HepG2 (cell line): ENCODE data around the gene UNKL. TPM values are rescaled to one million over a fixed set of nuclear protein-coding genes. Genes with fewer than 3 reads are reported as not detected.

Experiments
- CREB3 ChIP-seq: sonication (generic); formaldehyde crosslinking; IDR thresholded peaks from 2 replicates; pipeline ENCODE4 v1.5.0; 2020; ENCODE audit warnings: missing genetic modification reagents
- DNMT1 ChIP-seq: sonication (generic); formaldehyde crosslinking; IDR thresholded peaks from 2 replicates; pipeline ENCODE4 v1.5.1; 2020; ENCODE audit warnings: mild to moderate bottlenecking, missing genetic modification reagents
- HMGXB4 ChIP-seq, 2 experiments: sonication (generic) in 1 of 2; formaldehyde crosslinking in 1 of 2; IDR thresholded peaks; 2 replicates each; pipeline versions ENCODE4 v1.4.0 to v1.6.1; 2018 to 2020; ENCODE audit warnings: missing genetic modification reagents in 2 of 2, borderline replicate concordance in 1 of 2, low read depth in 1 of 2, mild to moderate bottlenecking in 1 of 2, missing biosample characterization in 1 of 2
- HOXA3 ChIP-seq: sonication (generic); formaldehyde crosslinking; IDR thresholded peaks from 2 replicates; pipeline ENCODE4 v1.5.0; 2020; ENCODE audit warnings: missing genetic modification reagents
- MXD4 ChIP-seq: IDR thresholded peaks from 2 replicates; pipeline ENCODE4 v1.6.1; 2016; ENCODE audit warnings: mild to moderate bottlenecking, missing biosample characterization, missing genetic modification reagents
- POGK ChIP-seq: sonication (generic); formaldehyde crosslinking; conservative IDR thresholded peaks from 2 replicates; pipeline ENCODE4 v1.8.0; 2022; ENCODE audit warnings: mild to moderate bottlenecking, moderate library complexity, missing genetic modification reagents
- SNAPC2 ChIP-seq: sonication (generic); formaldehyde crosslinking; IDR thresholded peaks from 2 replicates; pipeline ENCODE4 v1.8.1; 2022; ENCODE audit warnings: mild to moderate bottlenecking, missing genetic modification reagents
- SOX5 ChIP-seq: IDR thresholded peaks from 2 replicates; pipeline ENCODE4 v1.6.1; 2016; ENCODE audit warnings: borderline replicate concordance
- SRSF1 ChIP-seq: fragments of 200-400 bp; formaldehyde crosslinking; optimal IDR thresholded peaks from 2 replicates; pipeline ENCODE3; 2017; ENCODE audit warnings: mild to moderate bottlenecking, low read depth, low read length, moderate library complexity
- TP53 ChIP-seq: sonication (generic); formaldehyde crosslinking; conservative IDR thresholded peaks from 2 replicates; pipeline ENCODE4 v1.4.0; 2020; ENCODE audit warnings: missing genetic modification reagents
- ZFP91 ChIP-seq: sonication (generic); formaldehyde crosslinking; IDR thresholded peaks from 2 replicates; pipeline ENCODE4 v1.9.0; 2022; ENCODE audit warnings: missing genetic modification reagents, mild to moderate bottlenecking, borderline replicate concordance
- ZNF18 ChIP-seq: sonication (generic); formaldehyde crosslinking; IDR thresholded peaks from 2 replicates; pipeline ENCODE4 v1.8.0; 2022; ENCODE audit warnings: mild to moderate bottlenecking, missing genetic modification reagents; ENCODE audit not compliant: insufficient replicate concordance
- ZNF326 ChIP-seq: sonication (generic); formaldehyde crosslinking; IDR thresholded peaks from 2 replicates; pipeline ENCODE4 v1.4.0; 2020; ENCODE audit warnings: missing genetic modification reagents, borderline replicate concordance
- ZNF572 ChIP-seq: sonication (generic); formaldehyde crosslinking; IDR thresholded peaks from 2 replicates; pipeline ENCODE4 v1.5.1; 2020; ENCODE audit warnings: mild to moderate bottlenecking, missing genetic modification reagents
- ZNF619 ChIP-seq: sonication (generic); formaldehyde crosslinking; IDR thresholded peaks from 2 replicates; pipeline ENCODE4 v1.4.0; 2020; ENCODE audit warnings: mild to moderate bottlenecking, missing genetic modification reagents
- ZXDC ChIP-seq: sonication (generic); formaldehyde crosslinking; IDR thresholded peaks from 2 replicates; pipeline ENCODE4 v1.5.0; 2020; ENCODE audit warnings: mild to moderate bottlenecking, missing genetic modification reagents
- polyA plus RNA-seq, 8 experiments: library from polyadenylated mRNA; depleted of rRNA in 3 of 8; stranded (reverse) in 7 of 8; unstranded in 1 of 8; fragments of >200 nt; fragmentation: Illumina TruSeq in 4 of 8; extraction: Trizol in 4 of 8; gene quantifications; 2 replicates each; pipeline versions ENCODE4 v1.2.1 to v1.2.3, GENCODE V29; 2011 to 2016; ENCODE audit warnings: low read depth in 4 of 8, missing spikeins in 1 of 8, mixed read lengths in 1 of 8; ENCODE audit not compliant: insufficient read depth in 1 of 8
- total RNA-seq, 5 experiments: library from RNA; depleted of rRNA; stranded (reverse); fragments of >200 nt; fragmentation: Illumina TruSeq; extraction: Trizol; gene quantifications; 2 replicates each; pipeline ENCODE4 v1.2.3, GENCODE V29; 2016; ENCODE audit warnings: low read depth in 1 of 5

UNKL gene
- total and polyA plus RNA-seq, 2 of the 13 experiments (the other 11 are each of a cell fraction or from before 2014, with no cell fraction given): 10.4 to 17.6 TPM

GRCh38 chr16:1408171-1408837 is 6.2 kb downstream of the UNKL start (continued):
- no peak for TF ChIP-seq ZNF18
- TF ChIP-seq ZNF326 (CRISPR knock-in tag): no peak
- TF ChIP-seq POGK (CRISPR knock-in tag): no peak
- TF ChIP-seq DNMT1 (CRISPR knock-in tag): no peak
- no peak for TF ChIP-seq SNAPC2
- TF ChIP-seq TP53 (CRISPR knock-in tag): no peak
- no peak for TF ChIP-seq ZNF619 (CRISPR knock-in tag)
- TF ChIP-seq CREB3 (CRISPR knock-in tag): no peak
- TF ChIP-seq SRSF1: peak; percentile 97
- no peak for TF ChIP-seq ZNF572 (CRISPR knock-in tag)
- TF ChIP-seq ZXDC (CRISPR knock-in tag): no peak
- no peak; the same call in 1 of the 2 replicates for TF ChIP-seq ZFP91 (CRISPR knock-in tag)
- peak; percentile 62; the same call in 1 of the 2 replicates for TF ChIP-seq SOX5 (CRISPR knock-in tag)
- TF ChIP-seq HOXA3: peak; percentile 37; the same call in 1 of the 2 replicates
- TF ChIP-seq MXD4 (CRISPR knock-in tag): peak; percentile 52; the same call in 1 of the 2 replicates
- peak in 1 of 2 experiments; percentile 45; a peak in 2 of 4 replicates for TF ChIP-seq HMGXB4 (CRISPR knock-in tag; IDR thresholded peaks at IDR 0.05; ENCODE audit: borderline replicate concordance in 1 of 2, low read depth in 1 of 2)
